D341Med (cell line): Measurements from ENCODE around the gene NCR2.

Experiments
- DNase-seq: peaks from one replicate; pipeline ENCODE4 v3.0.0; 2012; ENCODE audit warnings: low spot score

NCR2 gene

GRCh38 chr6:41331401-41332150 lies 3.8 kb upstream of the NCR2 start:
- DNase-seq, result no peak

DNA sequence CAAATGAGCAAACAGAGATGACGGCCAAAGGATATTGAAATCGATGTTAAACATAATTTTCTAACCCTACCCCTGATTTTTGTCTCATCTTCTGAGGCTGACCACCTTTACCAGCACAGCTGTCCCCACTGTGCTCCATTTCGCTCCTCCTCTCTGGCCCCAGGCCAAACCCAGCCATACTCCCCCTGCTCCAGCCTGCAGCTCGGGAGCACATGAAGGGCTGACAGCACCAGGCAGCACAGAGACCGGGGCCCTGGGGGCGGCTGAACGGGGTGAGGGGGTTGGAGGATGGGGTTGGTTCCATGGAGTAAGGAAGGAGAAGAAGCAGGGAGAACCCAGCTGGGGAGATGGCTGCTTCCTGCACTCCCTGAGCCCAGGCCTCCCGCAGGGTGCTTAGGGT lies 3.2 kb upstream of the NCR2 start:
- DNase-seq, result no peak

GRCh38 chr6:41332842-41333736 lies 2.3 kb upstream of the NCR2 start:
- DNase-seq, result no peak

DNA sequence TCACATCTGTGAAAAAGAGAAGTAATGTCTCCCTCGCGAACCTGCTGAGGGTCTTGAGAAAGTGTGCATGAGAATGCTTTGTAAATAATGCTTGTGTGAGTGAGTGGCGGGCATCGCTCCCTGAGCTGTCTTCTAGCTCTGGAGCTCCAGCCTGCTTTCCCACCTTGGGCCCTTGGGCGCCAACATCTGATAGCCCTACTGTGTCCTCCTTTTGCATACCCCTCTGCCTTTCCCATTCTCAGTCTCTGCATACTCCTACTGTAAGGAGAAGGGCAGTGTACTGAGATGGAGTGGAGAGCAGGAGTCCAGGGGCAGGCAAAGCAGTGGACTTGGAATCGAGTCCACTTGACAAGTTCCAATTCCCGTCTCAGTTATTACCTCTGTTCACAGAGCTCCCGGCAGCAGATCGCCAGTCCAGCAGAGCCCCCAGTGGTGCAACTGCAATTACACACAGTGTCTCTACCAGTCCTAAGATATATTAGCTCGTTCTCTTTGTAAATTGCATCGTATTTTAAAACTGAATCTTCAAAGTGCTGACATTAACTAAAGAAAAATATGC lies 847 bp upstream of the NCR2 start:
- no peak for DNase-seq

DNA sequence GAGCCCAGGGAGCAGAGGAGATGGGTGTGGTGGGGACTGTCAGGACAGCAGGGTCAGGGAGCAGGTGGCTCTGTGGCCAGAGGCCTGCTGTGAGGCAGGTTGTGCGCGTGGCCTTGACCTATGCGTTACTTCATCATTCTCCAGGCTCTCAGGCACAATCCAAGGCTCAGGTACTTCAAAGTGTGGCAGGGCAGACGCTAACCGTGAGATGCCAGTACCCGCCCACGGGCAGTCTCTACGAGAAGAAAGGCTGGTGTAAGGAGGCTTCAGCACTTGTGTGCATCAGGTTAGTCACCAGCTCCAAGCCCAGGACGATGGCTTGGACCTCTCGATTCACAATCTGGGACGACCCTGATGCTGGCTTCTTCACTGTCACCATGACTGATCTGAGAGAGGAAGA lies 535 bp downstream of the NCR2 start:
- DNase-seq, result no peak

DNA sequence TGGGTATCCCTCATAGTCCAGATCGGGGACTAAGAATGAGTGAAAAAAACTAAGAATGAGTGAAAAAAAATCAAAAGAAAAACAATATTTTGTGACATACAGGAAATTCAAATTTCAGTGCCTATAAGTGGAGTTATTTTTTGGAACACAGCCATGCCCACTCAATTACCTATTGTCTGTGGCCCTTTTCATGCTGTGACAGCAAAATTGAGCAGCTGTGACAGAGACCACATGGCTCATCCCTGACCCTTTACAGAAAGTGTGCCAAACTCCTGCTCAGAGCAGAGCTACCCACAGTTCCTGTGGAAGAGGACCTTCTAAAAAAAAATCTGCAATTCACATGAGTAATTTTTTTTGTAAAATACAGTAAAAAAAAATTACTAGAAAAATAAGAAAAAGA lies 1.4 kb downstream of the NCR2 start:
- DNase-seq, result no peak

DNA sequence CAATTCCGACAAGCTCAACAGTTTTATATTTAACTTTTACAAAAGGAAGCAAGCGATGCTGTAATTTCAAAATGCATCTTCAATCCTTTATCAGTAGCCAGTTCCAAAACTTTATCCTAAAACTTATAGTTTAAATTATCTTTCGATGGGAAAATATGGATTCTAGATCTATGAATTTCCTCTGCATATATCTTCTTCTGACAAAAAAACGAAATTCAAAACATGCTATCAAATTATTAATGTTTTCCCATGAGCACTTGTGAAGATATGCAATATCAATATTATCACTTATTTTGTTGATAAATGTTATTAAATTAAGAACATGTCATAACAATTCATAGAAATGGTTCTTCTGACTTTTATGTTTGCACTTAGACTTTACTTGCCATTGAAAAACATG lies 2.3 kb downstream of the NCR2 start:
- DNase-seq, result no peak

DNA sequence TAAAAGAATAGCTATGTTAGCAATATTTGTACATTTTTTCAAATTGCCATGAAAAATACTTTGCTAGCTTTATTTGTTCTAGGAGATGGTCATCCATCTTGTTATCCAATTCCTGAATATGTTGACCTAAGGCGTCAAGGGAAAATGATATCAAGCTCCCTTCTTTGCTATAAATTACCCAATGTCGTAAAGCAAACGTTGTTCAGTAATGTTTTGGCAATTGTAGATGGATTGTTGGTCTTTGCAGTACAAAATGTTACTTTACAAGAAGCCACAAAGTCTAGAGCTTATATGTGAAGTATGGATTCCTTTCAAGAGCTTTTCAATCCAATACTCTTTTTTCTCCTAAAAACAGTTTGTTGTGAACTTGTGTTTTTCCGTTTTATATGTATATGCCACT lies 3.3 kb downstream of the NCR2 start:
- DNase-seq, result no peak

DNA sequence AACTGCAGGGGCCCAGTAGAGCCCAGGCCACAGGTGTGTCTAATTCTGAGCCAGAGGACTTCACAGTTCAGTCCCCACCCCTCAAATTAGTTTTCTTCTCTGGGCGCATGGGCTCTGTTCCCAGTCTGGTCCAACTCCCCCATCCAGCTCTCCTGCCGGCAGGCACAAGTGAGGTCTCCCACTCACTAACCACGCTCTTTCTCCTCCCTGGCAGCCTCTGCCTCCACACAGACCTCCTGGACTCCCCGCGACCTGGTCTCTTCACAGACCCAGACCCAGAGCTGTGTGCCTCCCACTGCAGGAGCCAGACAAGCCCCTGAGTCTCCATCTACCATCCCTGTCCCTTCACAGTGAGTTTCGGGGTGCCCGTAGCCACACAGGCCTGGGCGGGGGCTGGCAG lies 6.2 kb downstream of the NCR2 start:
- no peak for DNase-seq

- no peak for DNase-seq
Measured at GRCh38 chr6:41342241-41342640, 6.8 kb downstream of the NCR2 start.

DNA sequence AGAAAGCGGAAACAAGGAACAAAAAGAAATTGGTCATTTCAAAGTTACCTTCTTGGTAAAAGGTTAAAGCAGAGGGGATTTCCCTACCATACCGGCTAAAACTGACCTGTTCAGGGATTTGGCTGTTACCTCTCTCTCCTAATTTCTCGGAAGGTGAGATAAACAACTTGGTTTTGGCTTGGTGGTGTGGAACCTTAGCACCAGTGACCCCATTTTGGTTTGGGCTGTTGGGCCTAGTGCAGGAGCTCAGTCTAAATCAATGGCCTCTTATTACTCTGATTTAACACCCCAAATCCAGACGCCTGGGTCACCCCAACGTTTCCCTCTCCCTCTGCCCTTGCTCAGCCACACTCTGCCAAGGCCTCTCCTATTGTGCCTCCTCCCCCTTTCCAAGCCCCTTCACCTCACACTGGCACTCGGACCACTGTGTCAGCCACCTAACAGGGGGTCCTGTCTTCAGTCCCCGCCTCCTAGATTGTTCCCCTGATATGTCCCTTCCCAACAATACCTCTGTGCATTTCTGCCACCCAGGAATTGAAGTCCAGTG lies 8.3 kb downstream of the NCR2 start:
- DNase-seq, result no peak

GRCh38 chr6:41344876-41345275 lies 9.5 kb downstream of the NCR2 start:
- no peak for DNase-seq

DNA sequence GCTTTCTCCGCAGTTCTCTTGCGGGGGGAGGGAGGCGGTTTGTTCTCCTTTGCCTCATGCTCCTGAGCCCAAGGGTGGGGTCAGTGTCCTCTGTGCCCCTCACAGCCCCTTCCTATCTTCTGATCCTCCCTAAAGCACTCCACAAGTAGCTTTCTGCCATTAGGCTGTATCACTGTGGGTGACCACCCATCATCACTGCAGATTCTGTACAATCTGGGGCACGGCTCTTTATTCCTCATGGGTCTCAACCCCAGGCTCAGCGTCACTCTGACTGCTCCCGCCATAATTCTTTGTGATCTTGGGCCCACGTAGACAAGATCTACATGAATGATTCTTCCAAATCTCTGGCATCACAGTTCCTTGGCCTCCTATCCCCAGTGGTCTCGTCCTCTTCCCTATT lies 10.5 kb downstream of the NCR2 start:
- no peak for DNase-seq

DNA sequence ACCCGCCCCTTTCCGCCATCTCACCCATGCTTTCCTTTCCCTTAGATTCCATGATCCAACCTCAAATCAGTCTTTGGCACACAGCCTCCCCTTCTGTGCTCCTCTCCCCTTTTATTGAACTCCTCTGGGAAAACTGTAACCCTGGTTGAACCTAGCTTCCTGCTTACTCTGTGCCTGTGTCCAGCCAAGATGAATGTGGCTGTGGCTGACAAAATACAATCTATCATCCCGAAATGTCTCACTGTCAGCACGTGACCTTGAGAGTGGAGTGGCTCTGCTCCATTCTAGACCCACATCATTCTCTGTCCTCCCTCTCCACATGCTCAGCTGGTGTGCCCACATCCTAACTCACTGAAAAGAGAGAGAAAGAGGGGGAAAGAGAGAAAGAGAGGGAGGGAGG lies 11.0 kb downstream of the NCR2 start:
- no peak for DNase-seq

- DNase-seq, result no peak
Measured at GRCh38 chr6:41347378-41348050, 12.1 kb downstream of the NCR2 start.

GRCh38 chr6:41348934-41349333 lies 13.5 kb downstream of the NCR2 start:
- DNase-seq, result no peak

DNA sequence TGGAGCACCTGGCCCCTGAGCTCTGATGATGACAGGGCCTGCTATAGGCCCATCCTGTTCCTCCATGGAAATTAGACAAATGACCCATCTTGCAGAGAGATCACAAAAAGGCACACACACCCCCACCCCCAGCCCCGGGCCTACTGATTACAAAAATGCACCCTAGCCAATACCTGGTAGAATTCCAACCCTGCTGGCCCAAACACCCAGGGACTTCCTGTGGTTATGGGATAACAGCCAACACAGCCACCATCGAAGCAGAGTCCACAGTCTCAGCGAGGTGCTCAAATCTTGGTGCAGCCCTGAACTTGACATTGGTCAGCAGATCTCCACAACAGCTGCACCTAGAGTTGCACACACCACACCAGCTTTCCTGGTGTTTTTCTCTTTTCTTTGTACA lies 17.0 kb downstream of the NCR2 start:
- no peak for DNase-seq

DNA sequence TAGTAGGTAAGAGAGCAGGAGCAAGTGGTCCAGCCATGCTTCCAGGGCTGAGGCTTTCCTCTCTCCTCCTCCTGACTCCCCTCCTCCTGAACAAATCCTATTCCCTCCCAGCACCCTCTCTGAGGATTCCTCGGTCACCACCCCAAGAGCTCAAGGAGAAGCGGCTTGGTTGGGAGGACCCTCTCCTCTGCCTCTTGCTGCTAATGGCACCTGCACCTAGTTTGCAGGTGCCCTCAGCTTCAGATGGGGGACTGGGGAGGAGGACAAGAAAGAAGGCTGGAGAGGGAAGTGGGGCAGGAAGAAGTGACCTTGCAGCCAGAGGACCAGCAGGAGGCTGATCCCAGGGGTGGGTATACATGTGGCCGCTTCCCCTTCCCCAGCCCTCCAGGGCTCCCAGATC lies 17.5 kb downstream of the NCR2 start:
- no peak for DNase-seq

- no peak for DNase-seq
Measured at GRCh38 chr6:41353333-41353732, 17.9 kb downstream of the NCR2 start.

GRCh38 chr6:41355952-41356351 lies 20.5 kb downstream of the NCR2 start:
- DNase-seq, result no peak

- DNase-seq, result no peak
Measured at GRCh38 chr6:41356825-41357224, 21.4 kb downstream of the NCR2 start.

DNA sequence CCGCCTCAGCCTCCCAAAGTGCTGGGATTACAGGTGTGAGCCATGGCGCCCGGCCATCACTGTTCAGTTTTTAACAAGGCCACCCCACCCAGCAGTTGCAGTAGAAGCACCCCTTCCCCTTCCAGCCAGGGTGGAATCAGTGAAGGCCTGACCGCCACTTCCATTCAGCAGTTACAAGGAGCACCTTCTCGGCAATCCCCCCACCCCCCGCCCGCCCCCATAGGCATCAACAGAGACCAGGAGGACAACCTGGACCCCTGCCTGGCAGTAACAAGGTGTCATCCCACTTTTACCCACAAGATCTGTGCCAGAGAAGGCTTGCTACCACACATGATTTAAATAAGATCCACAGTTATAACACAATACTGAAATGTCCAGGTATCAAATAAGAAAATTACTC lies 23.1 kb downstream of the NCR2 start:
- no peak for DNase-seq
